ENCODE measurements around the gene MMP15.

- TF ChIP-seq, protein P1, sequence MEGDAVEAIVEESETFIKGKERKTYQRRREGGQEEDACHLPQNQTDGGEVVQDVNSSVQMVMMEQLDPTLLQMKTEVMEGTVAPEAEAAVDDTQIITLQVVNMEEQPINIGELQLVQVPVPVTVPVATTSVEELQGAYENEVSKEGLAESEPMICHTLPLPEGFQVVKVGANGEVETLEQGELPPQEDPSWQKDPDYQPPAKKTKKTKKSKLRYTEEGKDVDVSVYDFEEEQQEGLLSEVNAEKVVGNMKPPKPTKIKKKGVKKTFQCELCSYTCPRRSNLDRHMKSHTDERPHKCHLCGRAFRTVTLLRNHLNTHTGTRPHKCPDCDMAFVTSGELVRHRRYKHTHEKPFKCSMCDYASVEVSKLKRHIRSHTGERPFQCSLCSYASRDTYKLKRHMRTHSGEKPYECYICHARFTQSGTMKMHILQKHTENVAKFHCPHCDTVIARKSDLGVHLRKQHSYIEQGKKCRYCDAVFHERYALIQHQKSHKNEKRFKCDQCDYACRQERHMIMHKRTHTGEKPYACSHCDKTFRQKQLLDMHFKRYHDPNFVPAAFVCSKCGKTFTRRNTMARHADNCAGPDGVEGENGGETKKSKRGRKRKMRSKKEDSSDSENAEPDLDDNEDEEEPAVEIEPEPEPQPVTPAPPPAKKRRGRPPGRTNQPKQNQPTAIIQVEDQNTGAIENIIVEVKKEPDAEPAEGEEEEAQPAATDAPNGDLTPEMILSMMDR (IDR thresholded peaks at IDR 0.05; ENCODE audit: low read length), result no peak
- TF ChIP-seq EZH2 (IDR thresholded peaks at IDR 0.05; ENCODE audit: borderline replicate concordance, low read length), result no peak
These were observed 51.0 kb downstream of the MMP15 start for GRCh38 chr16:58076514-58076913.
